Right renal pelvis (tissue), 4 donors: ENCODE data around the gene MAP1B. TPM values are rescaled to one million over a fixed set of nuclear protein-coding genes. Genes with fewer than 3 reads are reported as not detected.

Experiments
- DNase-seq, 4 donors: peaks; one replicate each; pipeline ENCODE4 v3.0.0-alpha.2; 2013; ENCODE audit warnings: low read depth in 4 of 4, low spot score in 3 of 4, missing footprints in 1 of 4
- polyA plus RNA-seq, 4 donors: library from polyadenylated mRNA; unstranded; fragments of 120-200 nt; gene quantifications; one replicate each; pipeline ENCODE4 v1.2.1, GENCODE V29; 2013; ENCODE audit not compliant: insufficient read length in 4 of 4

The MAP1B gene
- polyA plus RNA-seq, 4 donors = 12.7 to 23.3 (median 13.9) TPM

DNA sequence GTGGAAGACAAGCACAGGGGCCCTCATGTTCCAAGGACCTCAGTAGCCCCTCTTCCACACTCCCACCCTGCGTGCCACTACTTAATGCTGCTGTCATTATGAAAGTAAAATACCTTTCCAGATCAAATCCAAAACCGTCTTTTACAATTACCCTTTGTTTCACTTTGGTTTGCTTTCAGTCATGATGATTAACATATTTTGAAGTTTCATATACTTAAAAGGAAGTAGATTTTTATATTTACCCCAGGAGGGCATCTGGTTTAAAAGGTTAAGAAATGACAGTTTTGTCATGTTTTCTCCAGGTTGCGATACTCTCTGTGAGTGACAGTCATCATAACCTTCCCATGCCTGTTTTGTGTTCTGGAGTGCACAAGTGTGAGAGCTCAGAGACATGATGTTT, 13.5 kb upstream of the MAP1B start:
- DNase-seq = no peak

GRCh38 chr5:72096602-72097188, 10.6 kb upstream of the MAP1B start:
- DNase-seq = no peak

DNA sequence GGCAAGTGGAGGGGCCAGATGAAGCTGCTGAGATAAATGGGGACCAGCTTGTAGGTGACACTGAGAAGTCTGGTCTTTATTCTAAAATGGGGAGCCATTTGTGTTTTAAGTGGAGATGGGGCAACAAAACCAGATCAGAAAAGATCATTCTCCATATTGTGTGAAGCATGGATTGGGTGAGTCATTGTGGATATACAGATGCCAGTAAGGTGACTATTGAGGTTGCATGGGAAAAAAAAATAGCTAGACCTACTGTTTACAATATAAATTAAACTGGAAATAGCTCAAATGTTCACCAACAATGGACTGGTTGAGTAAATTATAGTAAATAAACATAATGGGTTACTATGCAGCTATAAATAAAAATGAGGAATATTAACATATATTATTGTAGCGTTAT, 5.4 kb upstream of the MAP1B start:
- no peak for DNase-seq

DNA sequence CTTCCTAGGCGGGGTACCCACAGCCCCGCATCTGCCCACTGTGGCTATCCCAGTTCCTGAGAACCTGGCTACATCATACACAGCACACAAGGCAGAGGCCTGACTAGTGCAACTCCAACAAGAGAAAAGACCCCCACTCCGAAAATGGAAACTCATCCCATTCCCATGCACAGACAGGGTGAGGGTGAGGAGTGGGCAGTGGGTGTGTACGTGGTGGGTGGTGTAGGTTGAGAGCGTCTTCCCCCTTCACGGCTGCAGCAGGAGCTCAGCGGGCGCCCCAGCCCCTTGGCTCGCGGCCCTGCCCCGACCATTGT, 501 bp upstream of the MAP1B start:
- DNase-seq = peak in 1 of 4 donors; percentile 4

- DNase-seq = peak in 2 of 4 donors; percentile 8 to 17
Measured at GRCh38 chr5:72107901-72108201, 576 bp downstream of the MAP1B start.

GRCh38 chr5:72108202-72109061, 1.2 kb downstream of the MAP1B start:
- peak in 3 of 4 donors; percentile 51 to 73 (median 57) for DNase-seq

- DNase-seq = no peak
Measured at GRCh38 chr5:72109062-72109411, 1.8 kb downstream of the MAP1B start.

- DNase-seq = peak in 1 of 4 donors; percentile 4
Measured at GRCh38 chr5:72109625-72110024, 2.4 kb downstream of the MAP1B start.

GRCh38 chr5:72110394-72111013, 3.2 kb downstream of the MAP1B start:
- no peak for DNase-seq

- DNase-seq = no peak
Measured at GRCh38 chr5:72112389-72112788, 5.1 kb downstream of the MAP1B start.

DNA sequence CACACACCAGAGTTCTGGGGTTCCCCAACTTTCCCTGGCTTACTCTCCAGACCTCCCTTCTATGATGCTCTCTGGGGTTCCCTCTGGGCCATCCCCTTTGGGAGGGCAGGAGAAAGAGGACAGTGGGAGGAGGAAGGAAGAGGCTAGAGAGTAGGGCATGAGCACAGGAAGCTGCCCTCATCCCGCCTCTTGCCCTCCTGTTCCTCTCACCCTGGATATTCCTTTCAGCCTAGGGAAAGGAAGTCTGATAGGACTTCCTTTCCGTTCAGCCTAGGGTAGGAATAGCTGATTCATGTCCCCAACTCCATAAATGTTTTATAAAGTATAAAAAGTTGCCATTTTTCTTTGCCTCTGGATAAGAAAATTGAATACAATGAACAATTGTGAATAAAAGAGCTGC, 7.4 kb downstream of the MAP1B start:
- no peak for DNase-seq

GRCh38 chr5:72115296-72115695, 8.0 kb downstream of the MAP1B start:
- no peak for DNase-seq

DNA sequence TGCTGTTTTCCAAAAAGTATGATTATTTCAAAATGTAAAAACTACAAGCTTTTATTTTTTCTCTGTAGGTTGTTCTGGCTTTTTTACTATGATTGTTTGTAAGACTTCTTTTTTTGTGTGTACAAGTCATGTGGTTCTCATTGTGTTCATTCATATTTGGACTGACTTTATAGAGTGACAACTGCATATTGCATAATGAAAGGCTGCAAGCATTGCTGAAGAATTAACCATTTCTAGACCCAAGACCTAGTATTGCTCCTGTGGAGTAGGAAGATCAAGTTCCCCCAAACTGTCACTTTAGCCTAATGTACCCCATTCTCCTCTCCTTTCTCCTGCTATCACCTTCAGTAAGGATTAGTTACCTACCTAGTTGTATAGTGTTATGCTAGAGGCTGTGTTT, 10.0 kb downstream of the MAP1B start:
- DNase-seq = no peak

DNA sequence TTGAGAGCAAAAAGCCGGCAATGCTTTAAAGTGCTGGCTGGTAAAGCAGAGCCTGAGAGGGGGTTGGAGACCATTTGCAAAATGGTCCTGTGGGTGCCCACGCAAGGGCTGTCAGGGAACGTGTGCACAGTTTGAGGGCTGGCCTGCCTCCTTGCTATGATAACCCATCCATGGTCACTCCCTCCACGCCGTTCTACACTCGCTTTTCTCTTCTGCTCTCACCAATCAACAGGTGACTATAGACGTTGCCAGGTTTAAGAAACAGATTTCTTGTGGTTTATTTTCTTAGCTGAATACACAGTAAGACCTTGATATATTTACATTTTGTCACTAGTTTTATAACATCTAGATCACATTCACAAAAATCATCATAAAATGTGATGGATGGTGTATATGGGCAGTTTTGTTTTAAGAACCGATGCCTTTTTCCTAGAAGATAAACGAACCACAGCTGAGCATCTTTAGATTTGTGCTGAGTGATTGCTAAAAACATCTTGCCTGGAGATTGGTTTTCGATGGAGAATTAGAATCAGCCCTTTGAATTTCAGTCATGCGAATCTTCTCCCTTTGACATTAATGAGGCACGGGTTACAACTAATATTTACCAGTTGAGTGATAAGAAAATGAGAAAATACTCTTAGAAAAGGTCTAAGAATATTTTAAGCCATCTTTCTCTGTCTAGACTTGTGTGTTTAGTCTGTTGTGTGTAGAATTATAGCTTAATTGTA, 13.9 kb downstream of the MAP1B start:
- DNase-seq = no peak

GRCh38 chr5:72121780-72122445, 14.6 kb downstream of the MAP1B start:
- no peak for DNase-seq

DNA sequence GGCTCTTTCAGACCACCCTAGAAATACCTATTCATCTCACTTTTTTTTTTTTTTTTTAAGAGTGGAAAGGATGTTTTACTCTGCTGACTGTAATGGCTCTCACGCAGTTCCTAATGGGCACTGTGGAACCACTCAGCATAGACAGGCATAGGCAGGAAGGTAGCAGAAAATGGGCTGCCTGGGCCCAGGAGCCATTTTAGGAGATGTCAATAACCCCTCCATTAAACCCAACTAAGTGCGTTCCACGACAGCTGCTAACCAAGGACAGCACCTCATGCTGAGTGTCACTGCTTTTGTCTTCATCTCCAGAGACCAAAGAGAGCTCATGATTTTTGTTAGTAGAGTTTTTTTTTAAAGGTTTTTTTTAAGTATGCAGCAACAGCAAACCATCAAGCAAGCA, 15.3 kb downstream of the MAP1B start:
- DNase-seq = no peak

DNA sequence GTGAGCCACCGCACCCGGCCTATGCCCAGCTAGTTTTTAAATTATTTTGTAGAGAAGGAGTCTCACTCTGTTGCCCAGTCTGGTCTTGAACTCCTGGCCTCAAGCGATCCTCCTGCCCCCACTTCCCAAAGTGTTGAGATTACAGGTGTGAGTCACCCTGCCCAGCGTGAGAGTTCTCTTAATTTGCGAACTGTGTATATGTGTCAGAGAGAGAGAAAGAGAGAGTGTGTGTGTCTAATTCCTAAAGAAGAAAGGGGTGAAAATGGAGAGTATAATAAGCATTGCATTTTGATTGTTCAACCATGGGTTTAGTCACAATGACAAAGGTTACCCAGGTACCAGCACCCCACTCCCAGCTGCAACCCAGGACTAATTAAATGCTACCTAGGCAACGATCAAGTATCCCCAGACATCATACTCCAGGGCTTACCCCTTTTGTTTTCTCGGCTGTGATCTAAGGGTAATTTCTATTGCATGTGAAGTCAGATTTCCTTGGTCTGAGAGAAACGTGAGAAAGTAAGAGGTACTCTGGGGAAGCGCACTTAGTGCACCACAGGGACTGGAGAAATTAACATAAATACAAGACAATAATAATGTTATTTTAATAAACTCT, 16.6 kb downstream of the MAP1B start:
- no peak for DNase-seq

- no peak for DNase-seq
Measured at GRCh38 chr5:72125271-72125940, 18.1 kb downstream of the MAP1B start.

DNA sequence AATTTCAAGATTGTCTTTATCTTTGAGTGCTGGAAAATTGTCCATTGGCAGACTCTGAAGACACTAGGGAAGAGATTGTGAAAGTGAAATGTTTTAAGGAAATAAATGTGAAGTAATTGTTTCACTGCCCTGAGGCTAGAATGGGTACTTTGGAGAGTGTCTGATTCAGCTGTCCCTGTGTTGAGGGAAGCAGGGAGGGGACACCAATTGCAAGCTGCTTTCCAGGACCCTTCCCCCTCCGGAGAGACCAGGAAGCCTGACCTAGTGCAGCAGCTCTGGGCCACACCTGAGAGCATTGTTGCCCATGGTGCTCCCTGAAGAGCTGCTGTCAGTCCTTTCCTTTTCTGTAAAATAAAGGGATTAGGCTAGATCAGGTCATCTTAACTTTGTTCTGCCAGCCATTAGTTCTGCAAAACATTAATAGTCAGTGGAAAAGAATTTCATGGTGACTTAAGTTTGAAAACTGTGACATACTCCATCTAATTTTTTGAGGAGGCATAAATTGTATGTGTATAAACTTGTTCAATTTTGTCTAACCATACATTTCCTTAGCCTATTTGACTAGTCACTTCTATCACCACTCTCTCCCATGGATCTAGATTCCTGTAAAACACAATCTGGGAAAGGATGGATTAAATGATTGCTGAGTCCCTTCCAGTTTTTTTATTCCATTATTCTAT, 18.8 kb downstream of the MAP1B start:
- DNase-seq = no peak
